NCI-H1092 (cell line): ENCODE measurements around the gene RAB7A.

Experiments used
- DNase-seq: peaks from one replicate; lab custom pipeline; 2025; lab: John Stamatoyannopoulos, UW

RAB7A gene

DNA sequence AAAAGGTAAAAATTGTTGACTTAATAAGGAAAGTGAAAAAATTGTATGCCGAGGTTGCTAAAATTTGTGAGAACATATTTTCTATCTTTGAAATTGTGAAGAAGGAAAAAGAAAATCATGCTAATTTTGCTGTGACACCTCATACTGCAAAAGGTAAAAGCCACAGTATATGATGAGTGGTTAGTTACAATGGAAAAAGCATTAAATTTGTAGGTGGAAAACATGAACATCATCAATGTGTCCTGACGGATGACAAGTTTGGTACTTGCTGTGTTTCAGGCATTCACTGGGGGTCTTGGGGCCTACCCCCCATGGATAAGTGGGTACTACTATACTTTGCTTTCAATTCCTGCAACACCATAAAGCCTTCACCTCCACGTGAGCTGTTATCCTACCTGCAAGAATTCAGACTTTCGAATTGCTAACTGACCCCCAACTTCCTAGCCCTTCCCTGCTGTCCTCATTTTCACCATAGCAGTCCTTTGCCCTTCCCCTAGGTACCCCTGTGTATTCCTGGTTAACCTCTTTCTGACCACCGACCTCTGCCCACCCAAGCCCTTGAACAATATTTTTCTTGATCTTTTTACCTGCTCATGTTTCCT, 62.4 kb downstream of the RAB7A start:
- no peak for DNase-seq

DNA sequence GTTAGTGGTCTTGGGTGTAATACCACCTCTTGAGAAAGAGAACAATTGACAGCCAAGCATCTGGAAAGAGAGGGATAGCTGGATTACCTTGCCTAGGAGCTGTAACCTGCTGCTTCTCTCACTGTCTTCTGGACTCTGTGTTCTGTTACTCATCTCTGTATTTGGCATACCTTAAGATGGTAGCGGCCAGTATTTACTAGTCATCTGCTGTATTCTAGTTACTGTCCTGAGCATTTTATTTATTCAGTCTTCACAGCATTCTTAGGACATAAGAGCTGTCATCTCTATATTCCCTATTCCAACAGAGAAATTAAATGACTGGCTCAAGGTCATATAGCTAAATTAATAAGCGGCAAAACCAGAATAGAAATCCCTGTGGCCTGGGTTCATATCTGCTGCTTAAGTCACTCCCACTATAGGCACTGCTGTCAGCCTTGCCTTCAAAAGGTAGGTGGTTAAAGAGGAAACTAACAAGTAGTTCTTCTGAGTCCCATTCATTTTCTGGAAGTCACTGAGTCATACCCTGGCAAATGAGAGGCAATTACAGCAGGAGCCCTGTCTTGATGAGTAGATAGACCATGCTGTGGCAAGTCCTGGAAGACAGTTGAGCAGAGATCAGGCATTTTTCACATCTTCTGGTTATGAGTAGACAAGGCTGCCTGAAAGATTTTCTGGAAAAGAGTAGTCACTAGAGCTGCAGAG, 68.2 kb downstream of the RAB7A start:
- DNase-seq, result no peak

GRCh38 chr3:128794770-128795649, 69.0 kb downstream of the RAB7A start:
- peak; percentile 8 for DNase-seq

- no peak for DNase-seq
Observed at GRCh38 chr3:128799653-128800052, 73.7 kb downstream of the RAB7A start.

GRCh38 chr3:128800241-128801187, 74.5 kb downstream of the RAB7A start:
- no peak for DNase-seq

DNA sequence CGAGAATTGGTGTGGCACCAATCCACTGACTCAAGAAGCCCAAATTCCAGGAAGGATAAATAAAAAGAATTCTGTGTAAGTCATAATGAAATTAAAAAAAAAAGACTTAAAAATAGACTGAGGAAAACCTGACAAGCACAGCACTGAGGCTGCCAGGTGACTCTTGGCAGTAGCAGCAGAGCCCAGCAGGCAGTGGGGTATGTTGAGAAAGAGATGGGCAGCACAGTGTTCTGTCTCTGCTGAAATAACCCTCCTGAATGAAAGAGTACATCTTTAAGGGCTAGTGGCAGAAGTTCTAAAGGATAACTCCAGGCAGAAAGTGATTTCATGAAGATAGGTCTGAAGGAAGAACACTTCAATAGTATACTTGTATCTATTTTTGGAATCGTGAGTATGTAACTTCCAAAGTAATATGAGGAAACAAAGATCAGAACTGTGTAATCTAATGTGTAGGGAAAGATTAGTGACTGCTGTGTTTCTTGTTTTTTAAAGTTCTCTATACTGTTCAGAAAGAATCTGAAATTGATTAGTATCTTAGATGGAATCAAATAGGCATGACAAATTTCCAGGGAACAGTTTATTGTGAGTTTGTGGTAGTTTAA, 75.9 kb downstream of the RAB7A start:
- no peak for DNase-seq

DNA sequence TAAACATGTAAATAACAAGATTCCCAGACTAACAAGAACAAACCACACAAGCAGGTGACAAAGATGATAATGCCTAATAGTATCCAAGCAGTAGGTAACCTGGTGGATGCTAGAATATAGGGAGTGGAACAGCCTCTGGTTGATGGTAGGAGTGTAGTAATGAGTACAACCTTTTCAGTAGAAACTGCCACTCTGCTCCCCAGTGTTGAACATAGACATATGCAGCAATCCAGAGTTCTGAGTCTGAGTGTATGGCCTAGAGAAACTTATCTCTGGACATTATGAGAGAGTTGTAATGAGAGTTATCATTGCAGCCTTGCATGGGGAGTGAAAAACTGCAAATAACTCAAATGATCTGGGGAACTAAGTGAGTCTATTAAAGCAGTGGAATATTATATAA, 77.3 kb downstream of the RAB7A start:
- DNase-seq, result no peak

DNA sequence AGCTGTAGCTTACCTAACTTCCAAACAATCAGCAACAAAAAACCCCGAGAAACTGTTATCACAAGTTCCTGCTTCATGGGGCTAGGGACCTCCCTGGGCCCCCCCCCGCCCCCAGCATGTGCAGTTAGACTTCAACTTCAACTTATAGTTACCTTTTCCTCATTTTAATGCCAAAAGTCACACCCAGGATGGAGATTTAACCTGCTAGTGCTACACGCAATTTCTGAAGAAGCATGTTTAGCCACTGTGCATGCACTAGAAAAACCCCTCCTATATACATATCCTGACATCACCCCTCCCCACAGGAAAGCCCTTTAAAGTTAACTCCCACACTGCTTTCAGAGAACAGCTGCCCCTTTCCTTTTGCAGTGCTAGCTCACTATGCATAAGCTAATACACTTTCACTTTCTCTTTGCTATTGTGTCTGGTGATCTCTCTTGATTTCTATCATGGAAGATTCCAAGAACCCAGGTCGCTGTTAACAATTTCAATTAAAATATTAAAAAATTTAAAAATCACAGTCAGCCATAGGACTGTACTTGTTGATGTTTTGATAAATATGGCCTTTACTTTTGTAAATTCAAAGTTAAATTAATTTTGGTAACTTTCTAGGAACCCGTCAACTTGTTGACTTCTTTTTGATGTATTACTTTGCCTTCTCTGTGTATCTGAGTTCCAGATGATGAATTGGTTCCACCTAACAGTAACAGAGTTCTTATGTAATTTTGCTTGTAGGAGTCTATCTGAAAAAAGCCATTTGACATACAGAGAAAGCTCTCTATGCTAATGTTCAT, 78.2 kb downstream of the RAB7A start:
- DNase-seq, result no peak

DNA sequence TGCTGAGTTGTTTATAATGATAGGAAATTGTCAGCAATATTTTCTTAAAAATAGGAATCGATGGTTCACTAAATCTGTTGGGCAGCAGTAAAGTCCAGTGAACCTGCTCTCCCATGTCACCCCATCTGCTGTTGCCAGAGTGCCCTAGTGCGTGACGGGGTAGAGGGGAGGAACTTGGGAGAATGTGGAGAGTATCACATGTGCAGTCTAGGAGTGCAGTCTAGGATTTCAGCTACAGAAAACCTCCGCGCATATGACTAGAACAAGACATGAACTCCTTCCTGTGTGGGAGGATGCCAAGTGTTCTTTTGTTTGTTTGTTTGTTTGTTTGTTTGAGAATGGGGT, 78.8 kb downstream of the RAB7A start:
- DNase-seq, result no peak

GRCh38 chr3:128805772-128806171, 79.8 kb downstream of the RAB7A start:
- no peak for DNase-seq

DNA sequence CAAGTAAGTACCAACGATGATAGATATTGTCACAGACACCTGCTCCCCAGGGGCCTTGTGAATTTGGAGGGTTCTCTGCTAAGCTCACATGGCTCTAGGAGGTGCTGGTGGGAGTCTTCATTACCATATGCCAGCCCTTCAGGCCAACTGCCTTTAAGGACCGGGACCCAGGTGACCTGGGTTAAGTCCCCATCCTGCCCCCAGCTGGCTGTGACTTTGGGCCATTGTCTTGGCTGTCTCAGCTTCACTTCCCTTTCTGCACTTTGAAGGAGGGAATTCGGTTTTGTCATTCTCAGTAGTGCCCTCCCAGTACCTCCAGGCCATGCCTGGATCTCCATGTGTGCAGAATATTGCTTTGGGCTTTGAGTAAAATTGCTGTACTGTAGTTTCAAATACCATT, 80.6 kb downstream of the RAB7A start:
- DNase-seq, result no peak

GRCh38 chr3:128807186-128807830, 81.3 kb downstream of the RAB7A start:
- no peak for DNase-seq

DNA sequence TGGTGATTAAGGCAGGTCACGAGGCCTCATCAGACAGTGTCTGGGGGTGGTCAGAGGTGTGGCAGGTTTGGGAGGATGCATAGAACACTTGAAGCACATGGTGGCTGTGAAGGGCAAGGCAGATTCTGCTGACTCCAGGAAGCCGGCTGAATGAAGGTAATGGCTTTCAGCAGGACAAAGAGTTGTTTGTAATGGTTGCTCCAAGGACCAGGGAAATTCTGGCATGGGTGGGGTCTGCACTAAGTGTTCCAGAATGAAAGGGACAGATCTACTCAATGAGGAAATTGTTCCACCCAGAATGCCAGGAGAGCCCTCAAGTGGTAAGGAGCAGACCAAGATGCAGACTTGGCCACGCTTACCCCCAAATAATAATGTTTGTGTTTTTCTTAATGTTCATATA, 82.7 kb downstream of the RAB7A start:
- no peak for DNase-seq

- no peak for DNase-seq
Observed at GRCh38 chr3:128813097-128813496, 87.1 kb downstream of the RAB7A start.

GRCh38 chr3:128814060-128814459, 88.1 kb downstream of the RAB7A start:
- no peak for DNase-seq

- no peak for DNase-seq
Observed at GRCh38 chr3:128814519-128815317, 88.7 kb downstream of the RAB7A start.

DNA sequence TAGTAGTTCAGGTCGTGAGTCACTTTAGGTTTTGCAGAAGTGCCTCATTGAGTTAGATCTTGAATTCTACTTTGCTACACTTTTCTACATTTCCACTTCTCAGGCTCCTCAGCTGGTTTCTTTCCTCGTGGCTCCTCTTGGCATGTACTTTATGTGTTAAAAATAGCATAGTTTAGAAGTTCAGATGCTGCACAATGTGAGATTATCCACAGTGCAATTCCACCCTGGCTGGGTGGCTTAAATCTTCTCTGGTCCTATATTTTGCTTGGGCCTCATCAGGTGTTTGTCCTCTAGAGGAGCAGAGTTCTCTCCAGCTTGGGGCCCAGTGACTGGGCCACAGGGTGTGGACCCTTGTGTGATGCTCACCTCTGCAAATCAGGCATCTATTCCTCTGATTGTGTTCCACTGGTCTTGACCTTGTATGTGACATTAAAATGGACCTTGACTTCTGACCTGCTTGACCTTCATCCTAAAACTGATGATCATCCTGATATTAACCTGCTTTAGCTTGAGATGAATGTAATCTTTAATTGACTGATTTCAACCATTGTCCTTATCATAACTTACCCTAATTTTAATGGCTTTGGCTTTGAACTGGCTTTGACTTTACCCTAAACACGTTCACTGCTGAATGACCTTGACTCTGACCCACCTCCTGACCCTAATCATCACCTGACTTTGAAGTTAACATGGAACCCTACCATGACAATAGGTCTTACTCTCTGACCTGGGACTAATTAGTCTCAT, 89.5 kb downstream of the RAB7A start:
- DNase-seq, result no peak

- DNase-seq, result no peak
Observed at GRCh38 chr3:128818186-128818787, 92.3 kb downstream of the RAB7A start.
